CD4-positive, alpha-beta T cell (primary cell): Measurements from ENCODE around the gene KCNAB1. TPM values are rescaled to one million over a fixed set of nuclear protein-coding genes. Genes with fewer than 3 reads are reported as not detected.
"Not testable (repeated sequence)": the region's sequence is repeated elsewhere in the genome, so short reads cannot be mapped to it uniquely, and the experiment has no call there.

Experiments
- ATAC-seq: fragments of 200-7000 bp; cut with Tn5 transposase; one replicate; pipeline ENCODE4 v1.10.0; 2022; ENCODE audit warnings: mild to moderate bottlenecking; ENCODE audit not compliant: poor library complexity
- CTCF ChIA-PET: fragments of 350-600 bp; sonication (Branson Sonifier 250); formaldehyde crosslinking; loops from one replicate; lab custom pipeline; 2021; ENCODE audit warnings: antibody characterized with exemption, inconsistent platforms; lab: Charles Lee
- POLR2A ChIA-PET: fragments of 350-600 bp; sonication (Branson Sonifier 250); formaldehyde crosslinking; loops from one replicate; lab custom pipeline; 2021; ENCODE audit warnings: antibody characterized with exemption, inconsistent platforms; lab: Charles Lee
- DNase-seq, 14 experiments: peaks; one replicate each; pipeline ENCODE4 v3.0.0-alpha.2; 2013 to 2020; ENCODE audit warnings: mixed read lengths in 2 of 14
- H3K27ac ChIP-seq, 2 donors: one replicate each; pipeline versions ENCODE4 v1.5.1 to v1.7.0; 2013; ENCODE audit warnings: low read length in 2 of 2, low read depth in 1 of 2, mild to moderate bottlenecking in 1 of 2
- H3K27me3 ChIP-seq, 2 experiments: 1 replicate in 1 of 2; 2 replicates in 1 of 2; pipeline versions ENCODE4 v1.6.1 to v1.7.0; 2013; ENCODE audit warnings: low read length in 2 of 2, control low read depth in 1 of 2, mild to moderate bottlenecking in 1 of 2, moderate library complexity in 1 of 2; ENCODE audit not compliant: insufficient read depth in 2 of 2, control insufficient read depth in 1 of 2
- H3K36me3 ChIP-seq: one replicate; pipeline ENCODE4 v1.6.1; 2013; ENCODE audit warnings: low read length, control low read depth; ENCODE audit not compliant: insufficient read depth
- H3K4me1 ChIP-seq: one replicate; pipeline ENCODE4 v1.6.1; 2013; ENCODE audit warnings: low read length, control low read depth; ENCODE audit not compliant: insufficient read depth
- H3K4me3 ChIP-seq: one replicate; pipeline ENCODE4 v1.5.1; 2013; ENCODE audit warnings: mild to moderate bottlenecking, low read length, moderate library complexity
- H3K9me3 ChIP-seq, 2 experiments: 1 replicate in 1 of 2; 2 replicates in 1 of 2; pipeline versions ENCODE4 v1.6.1 to v1.7.0; 2013; ENCODE audit warnings: low read length in 2 of 2, mild to moderate bottlenecking in 2 of 2, control low read depth in 1 of 2, moderate library complexity in 1 of 2; ENCODE audit not compliant: control insufficient read depth in 1 of 2, insufficient read depth in 1 of 2
- H3K27ac Mint-ChIP-seq: one replicate; pipeline ENCODE4 v1.8.0; 2020; ENCODE audit warnings: mixed read lengths
- H3K27me3 Mint-ChIP-seq: one replicate; pipeline ENCODE4 v1.8.0; 2021; ENCODE audit warnings: mixed read lengths
- H3K36me3 Mint-ChIP-seq: one replicate; pipeline ENCODE4 v1.8.0; 2021; ENCODE audit warnings: low read depth, mixed read lengths
- H3K4me1 Mint-ChIP-seq: one replicate; pipeline ENCODE4 v1.8.0; 2021; ENCODE audit warnings: low read depth, mixed read lengths
- H3K4me3 Mint-ChIP-seq: one replicate; pipeline ENCODE4 v1.8.0; 2020; ENCODE audit warnings: mild to moderate bottlenecking, mixed read lengths
- H3K9me3 Mint-ChIP-seq: one replicate; pipeline ENCODE4 v1.8.0; 2020; ENCODE audit warnings: mixed read lengths
- CTCF ChIP-seq: fragments of 200-600 bp; IDR thresholded peaks from one replicate; pipeline ENCODE4 v1.8.0; 2022; ENCODE audit warnings: antibody characterized with exemption, mild to moderate bottlenecking
- intact Hi-C, 2 experiments: fragments of 100-400 bp; cut with DNase I in 1 of 2; cut with micrococcal nuclease in 1 of 2; formaldehyde crosslinking; loops; one replicate each; pipeline versions ENCODE4 v1.15.1 to v1.9.0; 2023 to 2025; cut with DNase I, micrococcal nuclease
- total RNA-seq, 174 experiments: library from RNA in 2 of 174; stranded (reverse) in 2 of 174; gene quantifications; one replicate each; pipeline ENCODE4 v1.2.3 and lab custom pipeline; 2021 to 2026

The KCNAB1 gene
- total RNA-seq, 2 experiments from 2014 or later = 0.14 TPM; not detected in 1

GRCh38 chr3:156563900-156564682 is 443.7 kb downstream of the KCNAB1 start:
- no peaks in the 10 kb centered on the region for H3K4me1 ChIP-seq
- no peak for TF ChIP-seq CTCF
- no peaks in the 10 kb centered on the region for H3K9me3 Mint-ChIP-seq
- H3K27ac ChIP-seq = no peak overlapping the region
- no peaks in the 10 kb centered on the region for H3K4me1 Mint-ChIP-seq
- peaks cover 18% of the 10 kb centered on the region for H3K27me3 Mint-ChIP-seq
- no peaks in the 10 kb centered on the region for H3K9me3 ChIP-seq
- DNase-seq = no peak
- no peak overlapping the region for H3K4me3 Mint-ChIP-seq
- ChIA-PET CTCF (no interaction called here), POLR2A (interaction anchor here (0.5 kb wide), 1 partner anchor 612 kb away, joined by 3 read pairs; no protein-coding TSS in a partner anchor)
- H3K36me3 Mint-ChIP-seq = no peaks in the 10 kb centered on the region
- H3K4me3 ChIP-seq = no peak overlapping the region
- no peak for ATAC-seq
- no peaks in the 10 kb centered on the region for H3K36me3 ChIP-seq
- no peaks in the 10 kb centered on the region for H3K27me3 ChIP-seq
- H3K27ac Mint-ChIP-seq = no peak overlapping the region
- intact Hi-C loops = no loop called here

- H3K27ac Mint-ChIP-seq, intact Hi-C loops, H3K4me1 Mint-ChIP-seq, H3K9me3 ChIP-seq, DNase-seq, H3K27ac ChIP-seq, H3K9me3 Mint-ChIP-seq, H3K4me1 ChIP-seq, H3K27me3 ChIP-seq, ATAC-seq, CTCF ChIA-PET, H3K4me3 ChIP-seq, H3K36me3 Mint-ChIP-seq, H3K4me3 Mint-ChIP-seq, POLR2A ChIA-PET, H3K36me3 ChIP-seq: not testable (repeated sequence)
- peaks cover 16% of the 10 kb centered on the region for H3K27me3 Mint-ChIP-seq
Observed at GRCh38 chr3:156569016-156569415, 448.6 kb downstream of the KCNAB1 start.

GRCh38 chr3:156569881-156570280 is 449.5 kb downstream of the KCNAB1 start:
- H3K36me3 Mint-ChIP-seq, ATAC-seq, H3K4me3 ChIP-seq, H3K4me1 Mint-ChIP-seq, H3K9me3 Mint-ChIP-seq, DNase-seq, H3K27ac ChIP-seq, intact Hi-C loops, H3K27me3 ChIP-seq, H3K27ac Mint-ChIP-seq, H3K9me3 ChIP-seq, POLR2A ChIA-PET, H3K36me3 ChIP-seq, H3K4me1 ChIP-seq, H3K4me3 Mint-ChIP-seq, CTCF ChIA-PET: not testable (repeated sequence)
- H3K27me3 Mint-ChIP-seq = peaks cover 22% of the 10 kb centered on the region

- H3K4me1 ChIP-seq = no peaks in the 10 kb centered on the region
- H3K36me3 ChIP-seq = no peaks in the 10 kb centered on the region
- Mint-ChIP-seq H3K4me1 (no peaks in the 10 kb centered on the region), H3K4me3 (no peak overlapping the region), H3K9me3 (no peaks in the 10 kb centered on the region), H3K27ac (no peak overlapping the region), H3K27me3 (peaks cover 32% of the 10 kb centered on the region), H3K36me3 (no peaks in the 10 kb centered on the region)
- ATAC-seq (no peak), DNase-seq (no peak)
- no peak for TF ChIP-seq CTCF
- intact Hi-C loops = no loop called here
- POLR2A ChIA-PET = interaction anchor here (1.7 kb wide), 1 partner anchor 21 kb away, joined by 5 read pairs; the partner anchor contains the start of gene SSR3
- no peaks in the 10 kb centered on the region for H3K9me3 ChIP-seq
- CTCF ChIA-PET = no interaction called here
- no peak overlapping the region for H3K4me3 ChIP-seq
- peaks cover 4 to 7% of the 10 kb centered on the region in 2 experiments for H3K27me3 ChIP-seq
- H3K27ac ChIP-seq = no peak overlapping the region
Observed at GRCh38 chr3:156575641-156576040, 455.3 kb downstream of the KCNAB1 start.
